Fibroblast of pulmonary artery (primary cell): ENCODE measurements around the gene KRT2.

Experiments
- DNase-seq: peaks from one replicate; pipeline ENCODE4 v3.0.0-alpha.2; 2010; ENCODE audit warnings: low read depth
- H3K4me3 ChIP-seq: replicated peaks from 2 replicates; pipeline ENCODE4 v1.5.1; 2011; ENCODE audit warnings: low read depth, mild to moderate bottlenecking, control low read depth, low read length, moderate library complexity
- CTCF ChIP-seq: IDR thresholded peaks from 2 replicates; pipeline ENCODE4 v1.5.1; 2011; ENCODE audit warnings: mild to moderate bottlenecking, control low read depth, low read length, inconsistent platforms; ENCODE audit errors: missing control alignments

The KRT2 gene

GRCh38 chr12:52660934-52661499, 9.0 kb upstream of the KRT2 start:
- TF ChIP-seq CTCF = no peak
- H3K4me3 ChIP-seq = no peak overlapping the region
- DNase-seq = no peak

DNA sequence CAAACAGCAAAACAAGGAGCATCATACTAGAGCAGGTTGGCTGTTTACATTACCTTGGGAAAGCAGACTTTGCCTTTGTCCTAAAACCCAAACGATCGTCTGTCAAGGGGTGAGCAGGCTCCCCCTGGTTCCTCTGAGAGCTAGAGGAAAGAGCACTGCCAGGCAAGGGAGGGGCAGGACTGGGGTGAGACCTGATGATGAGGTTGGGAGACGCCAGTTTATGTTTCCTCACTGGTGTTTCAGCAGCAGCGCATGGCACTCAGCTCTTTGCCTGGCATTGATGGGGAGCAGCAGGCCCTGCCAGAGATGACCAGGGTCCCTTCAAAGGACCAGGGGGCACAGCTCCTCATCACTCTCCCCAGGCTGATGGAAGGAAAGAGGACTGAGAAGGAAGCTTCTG, 7.9 kb upstream of the KRT2 start:
- TF ChIP-seq CTCF = no peak
- no peak for DNase-seq
- no peak overlapping the region for H3K4me3 ChIP-seq

GRCh38 chr12:52659395-52659794, 7.4 kb upstream of the KRT2 start:
- no peak for DNase-seq
- no peak overlapping the region for H3K4me3 ChIP-seq
- TF ChIP-seq CTCF = no peak

DNA sequence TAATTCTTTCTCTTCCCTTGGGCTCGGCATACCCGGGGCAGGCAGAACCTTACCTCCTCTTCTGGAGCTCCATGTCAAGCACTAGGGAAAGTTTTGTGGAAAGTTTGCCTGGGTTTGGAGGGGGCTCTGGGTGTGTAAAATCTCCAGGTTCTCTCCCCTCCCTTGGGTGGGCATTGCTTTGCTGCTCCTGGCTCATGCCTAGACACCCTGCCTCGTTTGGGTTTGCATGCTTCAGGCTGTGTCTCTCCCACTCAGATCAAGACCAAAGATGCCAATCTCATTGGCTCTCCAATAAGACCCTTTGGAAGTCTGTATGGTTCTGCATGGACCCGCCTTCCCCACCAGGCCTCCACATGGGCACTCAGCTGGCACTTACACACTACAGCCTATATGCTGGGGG, 6.2 kb upstream of the KRT2 start:
- no peak for TF ChIP-seq CTCF

GRCh38 chr12:52657250-52657902, 5.4 kb upstream of the KRT2 start:
- DNase-seq = no peak
- H3K4me3 ChIP-seq = no peak overlapping the region
- TF ChIP-seq CTCF = no peak

More for the DNA sequence above, 6.2 kb upstream of the KRT2 start:
- no peak overlapping the region for H3K4me3 ChIP-seq
- DNase-seq = no peak

DNA sequence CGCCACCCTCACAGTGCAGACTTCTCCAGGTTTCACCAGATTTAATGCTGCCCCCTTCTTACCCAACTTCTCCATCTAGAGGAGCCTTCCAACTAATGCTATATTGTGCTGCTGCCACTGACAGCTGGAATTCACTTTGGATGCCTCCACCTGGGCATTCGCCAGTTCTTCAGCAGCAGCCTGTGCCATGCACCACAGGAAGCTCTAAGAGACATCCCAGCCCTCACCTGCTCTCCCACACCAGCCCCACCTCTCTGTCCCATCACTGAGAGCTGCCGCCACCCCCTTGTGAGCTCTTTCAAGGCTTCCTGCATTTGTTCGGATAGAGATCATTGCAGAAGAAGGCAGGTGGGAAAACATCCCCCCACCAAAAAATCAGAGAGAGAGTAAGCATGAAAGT, 4.6 kb upstream of the KRT2 start:
- no peak overlapping the region for H3K4me3 ChIP-seq
- DNase-seq = no peak
- TF ChIP-seq CTCF = no peak

DNA sequence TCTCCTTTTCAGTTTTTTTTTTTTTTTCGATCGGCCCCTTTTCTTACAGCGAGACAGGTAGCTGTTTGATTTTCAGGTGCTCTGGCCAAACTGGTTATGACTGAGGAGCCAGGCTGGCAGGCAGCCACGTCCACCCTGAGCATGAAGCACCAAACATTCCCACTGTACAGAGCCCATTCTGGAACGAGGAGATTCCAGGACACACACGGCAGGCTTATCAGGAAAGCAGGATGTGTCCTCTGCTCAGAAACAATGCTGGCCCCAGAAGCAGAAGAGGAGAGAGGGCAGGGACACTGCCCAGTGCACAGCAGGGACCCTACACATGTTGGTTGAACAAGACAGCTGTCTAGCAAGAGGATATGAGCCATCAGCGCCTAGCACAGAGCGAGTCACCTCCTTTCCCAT, 3.7 kb upstream of the KRT2 start:
- DNase-seq = no peak
- no peak for TF ChIP-seq CTCF

More for the DNA sequence above, 3.7 kb upstream of the KRT2 start:
- H3K4me3 ChIP-seq = no peak overlapping the region
